HL-60/S4 (cell line): ENCODE data around the gene CACNA1E.

Experiments
- in situ Hi-C: fragments of 300-500 bp; cut with MboI; formaldehyde crosslinking; loops from 2 replicates; pipeline ENCODE4 v1.14.3; 2022; ENCODE audit warnings: low sequenced_read_pairs

The CACNA1E gene

GRCh38 chr1:181483285-181484195 lies at the start of gene CACNA1E:
TSS of gene CACNA1E (plus strand) at chr1:181483517. CDS start at chr1:181483745, 228 bp downstream.
- in situ Hi-C loops = loop anchor here (25.0 kb wide), 2 partner anchors 579 to 929 kb away; partner anchors contain the start of genes TEDDM1 and ZNF648

DNA sequence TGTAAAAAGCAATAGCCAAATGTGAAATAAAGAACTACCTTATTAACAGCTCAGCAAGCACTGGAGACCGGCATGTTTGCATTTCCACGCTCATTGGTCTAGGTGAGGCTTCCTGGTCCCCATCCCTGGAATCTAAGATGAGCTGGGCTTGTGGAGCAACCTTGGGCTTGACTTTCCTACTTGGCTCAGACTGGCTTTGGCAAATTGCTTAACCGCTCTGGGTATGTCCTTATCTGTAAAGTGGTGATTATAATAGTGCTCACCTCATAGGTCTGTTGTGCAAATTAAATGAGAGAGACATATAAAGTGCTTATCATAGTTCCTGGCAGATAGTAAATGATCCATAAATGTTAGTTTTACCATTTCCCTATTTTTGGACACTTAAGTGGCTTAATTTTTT lies 49.4 kb upstream of the CACNA1E start:
- in situ Hi-C loops = no loop called here

DNA sequence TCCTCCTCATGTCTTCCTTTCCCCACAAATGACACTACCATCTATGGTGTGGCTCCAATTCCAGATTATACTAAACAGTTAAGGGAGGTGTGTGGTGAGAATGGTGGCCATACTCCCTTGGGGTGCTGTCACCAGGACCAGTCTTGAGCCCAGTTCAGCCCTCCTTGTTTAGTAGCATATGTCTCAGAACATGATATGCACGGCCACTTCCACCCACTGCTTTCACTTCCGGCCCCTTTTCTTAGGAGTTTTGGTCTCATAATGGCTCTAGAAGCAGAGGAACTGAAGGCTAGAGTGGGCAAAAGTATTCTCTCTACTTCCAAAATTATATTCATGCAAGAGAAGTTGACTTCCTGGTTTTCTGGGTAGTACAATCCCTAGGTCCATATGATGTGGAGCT lies 45.3 kb upstream of the CACNA1E start:
- in situ Hi-C loops = no loop called here

DNA sequence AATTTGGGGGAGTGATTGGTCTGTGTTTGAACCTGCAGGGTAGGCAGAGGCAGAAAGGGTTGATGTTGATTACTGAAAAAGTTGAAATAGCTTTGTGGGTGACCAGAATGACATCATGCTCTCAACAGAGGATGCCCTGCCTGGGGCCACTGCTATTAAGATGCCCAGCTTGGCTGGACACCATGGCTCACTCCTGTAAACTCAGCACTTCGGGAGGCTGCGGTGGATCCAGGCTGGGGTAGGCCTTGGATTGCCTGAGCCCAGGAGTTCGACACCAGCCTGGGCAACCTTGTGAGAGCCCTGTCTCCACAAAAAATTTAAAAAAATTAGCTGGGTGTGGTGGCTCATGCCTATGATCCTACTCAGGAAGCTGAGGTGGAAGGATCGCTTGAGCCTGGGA lies 42.8 kb upstream of the CACNA1E start:
- in situ Hi-C loops = no loop called here

DNA sequence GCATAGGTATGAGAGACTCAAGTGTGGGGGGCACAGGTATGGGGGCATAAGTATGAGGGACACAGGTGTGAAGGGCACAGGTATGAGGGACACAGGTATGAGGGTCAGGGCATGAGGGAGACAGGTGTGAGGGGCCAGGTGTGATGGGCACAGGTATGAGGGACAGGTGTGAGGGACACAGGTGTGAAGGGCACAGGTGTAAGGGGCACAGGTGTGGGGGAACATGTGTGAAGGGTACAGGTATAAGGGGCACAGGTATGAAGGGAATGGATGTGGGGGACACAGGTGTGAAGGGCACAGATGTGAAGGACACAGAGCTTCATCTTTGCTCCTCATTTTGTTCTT lies 41.2 kb upstream of the CACNA1E start:
- in situ Hi-C loops = no loop called here

DNA sequence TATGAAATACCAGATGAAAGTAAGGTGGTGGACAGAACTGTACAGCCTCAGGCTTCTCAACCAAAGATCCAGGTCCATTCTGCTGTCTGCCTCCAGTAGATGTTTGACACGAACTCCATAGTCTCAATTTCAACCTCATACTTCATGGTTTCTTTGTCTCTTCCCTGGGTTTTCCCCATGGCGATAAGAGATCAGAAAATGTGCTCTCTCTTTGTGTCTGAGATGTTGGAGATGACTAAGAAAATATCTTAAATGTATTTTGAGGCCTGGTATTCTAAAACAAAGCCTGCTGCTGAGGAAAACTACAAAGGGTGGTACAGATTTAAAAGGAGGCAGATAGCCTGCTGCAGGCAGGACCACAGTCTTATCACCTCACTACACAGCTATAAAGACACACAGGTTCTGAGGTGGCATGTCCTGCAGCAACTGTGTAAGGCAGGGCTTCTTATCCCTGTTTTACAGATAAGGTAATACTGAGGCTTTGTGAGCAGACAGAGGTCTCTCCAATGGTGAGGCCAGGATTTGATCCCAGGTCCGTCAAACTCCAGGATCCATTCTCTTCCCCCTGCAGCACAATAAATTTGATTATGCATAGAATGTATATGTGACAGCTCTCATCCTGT lies 40.0 kb upstream of the CACNA1E start:
- in situ Hi-C loops = no loop called here

- in situ Hi-C loops = no loop called here
Measured at GRCh38 chr1:181445436-181445835, 37.9 kb upstream of the CACNA1E start.

DNA sequence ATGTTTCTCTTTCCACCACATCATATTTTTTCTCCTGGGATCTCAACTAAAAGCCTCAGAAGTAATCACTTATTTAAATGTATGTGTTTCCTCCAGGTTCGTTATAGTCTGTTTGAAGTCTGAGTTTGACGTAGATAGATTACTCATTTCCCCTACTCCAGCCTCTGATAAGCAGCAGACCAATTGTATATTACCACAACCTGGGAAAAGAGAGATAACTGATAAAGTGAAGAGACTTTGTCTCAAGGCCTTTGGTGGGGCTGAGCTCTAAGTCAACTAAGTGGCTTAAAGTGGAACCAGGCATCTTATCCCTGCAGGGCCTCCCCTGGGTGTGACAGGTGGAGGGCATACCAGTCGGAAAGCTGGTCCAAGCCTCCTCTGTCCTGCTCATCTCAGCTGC lies 34.9 kb upstream of the CACNA1E start:
- in situ Hi-C loops = no loop called here

GRCh38 chr1:181451661-181452230 lies 31.6 kb upstream of the CACNA1E start:
- in situ Hi-C loops = no loop called here

- in situ Hi-C loops = no loop called here
Measured at GRCh38 chr1:181452746-181453145, 30.6 kb upstream of the CACNA1E start.

GRCh38 chr1:181453541-181454201 lies 29.6 kb upstream of the CACNA1E start:
- in situ Hi-C loops = no loop called here

GRCh38 chr1:181456551-181456950 lies 26.8 kb upstream of the CACNA1E start:
- in situ Hi-C loops = no loop called here

DNA sequence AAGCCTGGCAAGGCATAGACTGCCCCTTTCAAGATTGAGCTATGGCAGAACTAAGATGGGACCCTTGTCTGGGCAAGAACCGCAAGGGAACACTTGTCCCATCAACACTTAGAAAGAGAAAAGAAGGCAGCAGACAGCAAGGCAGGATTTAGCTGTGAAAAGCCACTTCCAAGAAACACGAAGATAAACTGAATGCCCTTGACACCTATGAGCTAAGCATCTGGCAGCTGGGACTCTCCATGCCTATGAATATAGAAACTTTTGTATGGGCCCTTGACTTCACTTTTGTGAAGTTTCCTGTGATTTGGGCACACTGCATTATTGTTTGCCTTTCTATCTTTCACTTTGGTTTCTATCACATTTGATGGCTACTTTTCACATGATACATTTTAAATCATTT lies 24.9 kb upstream of the CACNA1E start:
- in situ Hi-C loops = no loop called here

GRCh38 chr1:181459067-181459466 lies 24.2 kb upstream of the CACNA1E start:
- in situ Hi-C loops = no loop called here

GRCh38 chr1:181469829-181470228 lies 13.5 kb upstream of the CACNA1E start:
- in situ Hi-C loops = loop anchor here (10.0 kb wide), 1 partner anchor 465 kb away; no protein-coding TSS in a partner anchor

DNA sequence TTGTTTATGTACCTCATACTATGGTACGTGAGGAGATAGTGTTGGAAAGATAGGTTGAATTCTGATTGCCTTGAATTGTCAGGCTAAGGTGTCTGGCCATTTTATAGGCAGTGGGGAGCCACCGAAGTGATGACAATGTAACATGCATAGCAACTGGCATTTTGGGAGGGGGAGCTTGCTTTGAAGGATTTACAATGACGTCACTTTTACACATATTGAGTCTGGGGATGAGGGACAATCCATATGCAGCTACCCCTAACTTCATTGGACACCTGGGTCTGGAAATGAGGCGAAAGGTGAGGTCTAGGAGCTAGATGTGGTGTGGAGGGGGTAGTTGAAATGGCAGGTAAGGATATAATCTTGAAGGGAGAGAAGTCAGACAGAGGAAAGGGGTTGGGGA lies 7.7 kb upstream of the CACNA1E start:
- in situ Hi-C loops = loop anchor here (10.0 to 25.0 kb wide), 3 partner anchors 459 to 937 kb away; partner anchors contain the start of genes TEDDM1 and ZNF648

- in situ Hi-C loops = loop anchor here (10.0 to 25.0 kb wide), 3 partner anchors 458 to 936 kb away; partner anchors contain the start of genes TEDDM1 and ZNF648
Measured at GRCh38 chr1:181476581-181476980, 6.7 kb upstream of the CACNA1E start.

- in situ Hi-C loops = loop anchor here (10.0 to 25.0 kb wide), 3 partner anchors 456 to 934 kb away; partner anchors contain the start of genes TEDDM1 and ZNF648
Measured at GRCh38 chr1:181478306-181478705, 5.0 kb upstream of the CACNA1E start.

DNA sequence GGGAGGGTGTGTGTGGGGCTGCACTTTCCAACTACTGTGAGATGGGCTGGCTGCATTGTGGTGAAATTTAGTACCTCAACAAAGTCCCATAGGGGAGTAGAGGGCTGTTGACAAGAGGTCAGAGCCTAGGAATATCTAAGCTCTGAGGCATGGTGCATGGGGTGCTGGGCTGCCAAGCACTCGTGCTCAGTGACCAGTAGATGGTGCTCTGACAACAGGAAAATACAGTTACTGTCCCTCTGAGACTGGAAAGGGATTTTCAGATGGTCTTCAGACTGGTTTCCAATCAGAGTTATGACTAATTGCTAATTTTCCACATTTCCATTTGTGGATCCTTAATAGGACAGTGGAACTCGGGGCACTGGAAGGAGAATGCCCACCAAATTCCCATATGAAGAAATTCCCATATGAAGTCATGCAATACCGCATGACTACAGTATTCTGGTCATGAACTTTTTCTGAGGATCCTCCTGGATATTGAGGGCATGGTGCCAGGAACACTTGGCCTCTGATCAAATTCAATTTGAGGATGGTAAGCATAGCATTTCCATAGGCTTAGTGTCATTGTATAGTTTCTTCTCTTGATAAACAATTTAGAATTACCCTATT lies 4.1 kb upstream of the CACNA1E start:
- in situ Hi-C loops = loop anchor here (10.0 to 25.0 kb wide), 3 partner anchors 456 to 933 kb away; partner anchors contain the start of genes TEDDM1 and ZNF648

- in situ Hi-C loops = loop anchor here (25.0 kb wide), 2 partner anchors 580 to 930 kb away; partner anchors contain the start of genes TEDDM1 and ZNF648
Measured at GRCh38 chr1:181482001-181482430, 1.3 kb upstream of the CACNA1E start.
